Measurements from ENCODE around the gene AK8.

AK8 gene

DNA sequence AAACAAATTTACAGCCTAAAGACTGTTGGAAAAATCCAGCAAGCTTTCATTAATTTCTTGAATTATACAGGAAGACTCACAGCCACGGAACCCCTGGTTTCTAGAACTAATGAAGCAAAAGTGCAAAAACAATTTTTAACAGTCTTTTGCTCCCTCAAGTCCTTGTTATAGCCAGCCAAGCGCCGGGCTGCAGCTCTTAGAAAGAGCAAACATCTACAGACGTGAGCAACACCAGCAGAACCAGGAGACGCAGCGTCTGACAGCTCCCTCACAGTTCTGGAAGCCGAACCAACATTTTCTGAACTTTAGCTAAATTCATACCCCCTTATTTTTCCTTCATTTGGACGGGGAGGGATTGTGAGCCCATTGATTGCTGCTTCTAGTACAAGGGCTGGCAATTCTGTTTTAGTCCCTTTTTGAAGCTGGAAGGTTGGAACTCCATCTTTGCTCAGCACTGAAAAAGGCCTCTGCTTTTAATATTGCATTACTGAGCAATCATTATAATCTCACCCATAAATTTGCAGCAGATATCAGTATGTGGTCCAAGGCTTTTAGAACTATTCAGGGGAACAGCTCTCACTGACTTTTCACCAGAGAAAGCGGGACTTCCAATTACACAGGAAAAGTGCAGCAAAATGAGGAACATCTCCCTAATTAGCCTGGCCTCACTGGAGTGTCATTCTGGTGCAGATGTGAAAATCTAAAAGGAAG is 45.8 kb downstream of the AK8 start:
- Histone ChIP-seq H3K27me3 (ENCODE audit: insufficient read depth, low read length) (peaks cover 11% of the 10 kb centered on the region), H3K4me2 (ENCODE audit: low read length) (no peak overlapping the region), H4K20me1 (ENCODE audit: insufficient read depth, low read length) (no peaks in the 10 kb centered on the region), H3K36me3 (ENCODE audit: insufficient read depth, low read length) (no peaks in the 10 kb centered on the region), H3K9ac (ENCODE audit: low read length) (no peak overlapping the region), H3F3A (ENCODE audit: insufficient read depth, low read length) (no peaks in the 10 kb centered on the region), H3K27ac (ENCODE audit: low read depth, low read length, poor library complexity, severe bottlenecking) (no peak overlapping the region), H3K9me2 (ENCODE audit: low read depth, low read length) (no peaks in the 10 kb centered on the region), H2AFZ (ENCODE audit: low read length) (no peak overlapping the region), H3K4me1 (ENCODE audit: insufficient read depth, low read length, severe bottlenecking) (no peaks in the 10 kb centered on the region), H3K4me3 (ENCODE audit: low read depth, low read length, poor library complexity, severe bottlenecking) (no peak overlapping the region), H3K9me3 (ENCODE audit: low read length) (no peaks in the 10 kb centered on the region), H3K79me2 (ENCODE audit: insufficient read depth, low read length) (no peaks in the 10 kb centered on the region)
- TF ChIP-seq, protein P1, sequence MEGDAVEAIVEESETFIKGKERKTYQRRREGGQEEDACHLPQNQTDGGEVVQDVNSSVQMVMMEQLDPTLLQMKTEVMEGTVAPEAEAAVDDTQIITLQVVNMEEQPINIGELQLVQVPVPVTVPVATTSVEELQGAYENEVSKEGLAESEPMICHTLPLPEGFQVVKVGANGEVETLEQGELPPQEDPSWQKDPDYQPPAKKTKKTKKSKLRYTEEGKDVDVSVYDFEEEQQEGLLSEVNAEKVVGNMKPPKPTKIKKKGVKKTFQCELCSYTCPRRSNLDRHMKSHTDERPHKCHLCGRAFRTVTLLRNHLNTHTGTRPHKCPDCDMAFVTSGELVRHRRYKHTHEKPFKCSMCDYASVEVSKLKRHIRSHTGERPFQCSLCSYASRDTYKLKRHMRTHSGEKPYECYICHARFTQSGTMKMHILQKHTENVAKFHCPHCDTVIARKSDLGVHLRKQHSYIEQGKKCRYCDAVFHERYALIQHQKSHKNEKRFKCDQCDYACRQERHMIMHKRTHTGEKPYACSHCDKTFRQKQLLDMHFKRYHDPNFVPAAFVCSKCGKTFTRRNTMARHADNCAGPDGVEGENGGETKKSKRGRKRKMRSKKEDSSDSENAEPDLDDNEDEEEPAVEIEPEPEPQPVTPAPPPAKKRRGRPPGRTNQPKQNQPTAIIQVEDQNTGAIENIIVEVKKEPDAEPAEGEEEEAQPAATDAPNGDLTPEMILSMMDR (IDR thresholded peaks at IDR 0.05; ENCODE audit: low read length), result no peak
- TF ChIP-seq EZH2 (IDR thresholded peaks at IDR 0.05; ENCODE audit: borderline replicate concordance, low read length), result no peak

GRCh38 chr9:132828201-132828770 is 49.8 kb downstream of the AK8 start:
- Histone ChIP-seq H3F3A (ENCODE audit: insufficient read depth, low read length) (no peaks in the 10 kb centered on the region), H3K79me2 (ENCODE audit: insufficient read depth, low read length) (no peaks in the 10 kb centered on the region), H3K9me2 (ENCODE audit: low read depth, low read length) (no peaks in the 10 kb centered on the region), H3K27me3 (ENCODE audit: insufficient read depth, low read length) (peaks cover 21% of the 10 kb centered on the region), H4K20me1 (ENCODE audit: insufficient read depth, low read length) (no peaks in the 10 kb centered on the region), H3K9me3 (ENCODE audit: low read length) (no peaks in the 10 kb centered on the region), H3K4me2 (ENCODE audit: low read length) (no peak overlapping the region), H3K36me3 (ENCODE audit: insufficient read depth, low read length) (no peaks in the 10 kb centered on the region), H2AFZ (ENCODE audit: low read length) (no peak overlapping the region), H3K4me1 (ENCODE audit: insufficient read depth, low read length, severe bottlenecking) (no peaks in the 10 kb centered on the region), H3K27ac (ENCODE audit: low read depth, low read length, poor library complexity, severe bottlenecking) (no peak overlapping the region), H3K9ac (ENCODE audit: low read length) (no peak overlapping the region), H3K4me3 (ENCODE audit: low read depth, low read length, poor library complexity, severe bottlenecking) (no peak overlapping the region)
- TF ChIP-seq EZH2 (IDR thresholded peaks at IDR 0.05; ENCODE audit: borderline replicate concordance, low read length), result no peak
- TF ChIP-seq, protein P1 (IDR thresholded peaks at IDR 0.05; ENCODE audit: low read length), result no peak

DNA sequence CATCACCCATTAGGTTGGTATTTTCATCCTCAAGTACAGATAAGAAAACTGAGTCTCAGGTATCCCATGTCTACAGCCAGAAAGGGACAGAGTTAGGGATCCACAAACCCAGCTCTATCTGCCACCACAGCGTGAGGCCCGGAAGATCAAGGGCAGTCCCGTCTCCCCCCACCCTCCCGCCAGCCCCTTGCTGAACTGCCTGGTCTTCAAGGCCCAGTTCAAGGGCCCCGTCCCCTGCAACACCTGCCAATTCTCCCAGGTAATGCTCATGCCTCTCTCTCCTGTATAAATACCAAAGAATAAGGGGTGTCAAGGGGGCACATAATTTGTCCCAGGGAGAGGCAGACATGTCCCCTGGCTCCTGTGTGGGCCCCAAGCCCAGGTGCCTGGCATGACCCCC is 50.7 kb downstream of the AK8 start:
- H3F3A ChIP-seq (ENCODE audit: insufficient read depth, low read length), result no peaks in the 10 kb centered on the region
- no peak overlapping the region for H3K4me3 ChIP-seq (ENCODE audit: low read depth, low read length, poor library complexity, severe bottlenecking)
- H3K79me2 ChIP-seq (ENCODE audit: insufficient read depth, low read length), result no peaks in the 10 kb centered on the region
- TF ChIP-seq EZH2 (IDR thresholded peaks at IDR 0.05; ENCODE audit: borderline replicate concordance, low read length), result no peak
- no peaks in the 10 kb centered on the region for H3K9me3 ChIP-seq (ENCODE audit: low read length)
- H3K4me2 ChIP-seq (ENCODE audit: low read length), result no peak overlapping the region
- H3K9ac ChIP-seq (ENCODE audit: low read length), result no peak overlapping the region
- H3K4me1 ChIP-seq (ENCODE audit: insufficient read depth, low read length, severe bottlenecking), result no peaks in the 10 kb centered on the region
- H3K27me3 ChIP-seq (ENCODE audit: insufficient read depth, low read length), result peaks cover 21% of the 10 kb centered on the region
- no peak overlapping the region for H3K27ac ChIP-seq (ENCODE audit: low read depth, low read length, poor library complexity, severe bottlenecking)
- H2AFZ ChIP-seq (ENCODE audit: low read length), result no peak overlapping the region
- H4K20me1 ChIP-seq (ENCODE audit: insufficient read depth, low read length), result no peaks in the 10 kb centered on the region
- H3K36me3 ChIP-seq (ENCODE audit: insufficient read depth, low read length), result no peaks in the 10 kb centered on the region
- H3K9me2 ChIP-seq (ENCODE audit: low read depth, low read length), result no peaks in the 10 kb centered on the region

Data from OCI-LY1 (cell line).